Astrocyte (in vitro differentiated cells and primary cell): ENCODE data around the gene HNRNPC. TPM values are rescaled to one million over a fixed set of nuclear protein-coding genes. Genes with fewer than 3 reads are reported as not detected.

Experiments
- DNase-seq: peaks from one replicate; pipeline ENCODE4 v3.0.0-alpha.2; 2010; ENCODE audit warnings: low read depth
- FAIRE-seq: peaks from 2 replicates; lab custom pipeline; 2011; peaks lifted over from hg19 to GRCh38; lab: Jason Lieb, UNC
- H2AFZ ChIP-seq: 2 replicates; pipeline ENCODE4 v1.6.0; 2012; ENCODE audit warnings: low read depth, low read length, inconsistent platforms
- H3K27ac ChIP-seq: 2 replicates; pipeline ENCODE4 v1.5.1; 2011; ENCODE audit warnings: low read depth, low read length, inconsistent platforms
- H3K27me3 ChIP-seq: 2 replicates; pipeline ENCODE4 v1.6.0; 2011; ENCODE audit warnings: low read length, inconsistent platforms; ENCODE audit not compliant: insufficient read depth
- H3K36me3 ChIP-seq: 2 replicates; pipeline ENCODE4 v1.5.1; 2011; ENCODE audit warnings: low read length, inconsistent platforms; ENCODE audit not compliant: insufficient read depth
- H3K4me1 ChIP-seq: 2 replicates; pipeline ENCODE4 v1.5.1; 2011; ENCODE audit warnings: low read length, inconsistent platforms; ENCODE audit not compliant: insufficient read depth
- H3K4me2 ChIP-seq: 2 replicates; pipeline ENCODE4 v1.6.0; 2012; ENCODE audit warnings: low read length, inconsistent platforms
- H3K4me3 ChIP-seq: 2 replicates; pipeline ENCODE4 v1.5.1; 2011; ENCODE audit warnings: low read depth, mild to moderate bottlenecking, low read length, inconsistent platforms; ENCODE audit not compliant: insufficient read depth
- H3K79me2 ChIP-seq: 2 replicates; pipeline ENCODE4 v1.6.0; 2012; ENCODE audit warnings: mild to moderate bottlenecking, low read length, inconsistent platforms; ENCODE audit not compliant: insufficient read depth
- H3K9ac ChIP-seq: 2 replicates; pipeline ENCODE4 v1.6.0; 2012; ENCODE audit warnings: mild to moderate bottlenecking, low read length, inconsistent platforms
- H3K9me3 ChIP-seq: 2 replicates; pipeline ENCODE4 v1.5.1; 2012; ENCODE audit warnings: low read depth, mild to moderate bottlenecking, low read length, inconsistent platforms; ENCODE audit not compliant: insufficient read depth
- H4K20me1 ChIP-seq: 2 replicates; pipeline ENCODE4 v1.6.0; 2012; ENCODE audit warnings: low read length, inconsistent platforms; ENCODE audit not compliant: insufficient read depth
- H3K27ac Mint-ChIP-seq: one replicate; pipeline ENCODE4 v1.8.0; 2021; ENCODE audit warnings: mild to moderate bottlenecking, mixed read lengths; ENCODE audit not compliant: unreplicated experiment
- H3K27me3 Mint-ChIP-seq: one replicate; pipeline ENCODE4 v1.8.0; 2021; ENCODE audit warnings: low read depth, mixed read lengths; ENCODE audit not compliant: unreplicated experiment
- H3K36me3 Mint-ChIP-seq: one replicate; pipeline ENCODE4 v1.8.0; 2021; ENCODE audit warnings: low read depth, mixed read lengths; ENCODE audit not compliant: unreplicated experiment
- H3K4me1 Mint-ChIP-seq: one replicate; pipeline ENCODE4 v1.8.0; 2021; ENCODE audit warnings: low read depth, mixed read lengths; ENCODE audit not compliant: unreplicated experiment
- H3K4me3 Mint-ChIP-seq: one replicate; pipeline ENCODE4 v1.8.0; 2021; ENCODE audit warnings: mild to moderate bottlenecking, moderate library complexity, mixed read lengths; ENCODE audit not compliant: unreplicated experiment
- H3K9me3 Mint-ChIP-seq: one replicate; pipeline ENCODE4 v1.8.0; 2021; ENCODE audit warnings: mild to moderate bottlenecking, mixed read lengths; ENCODE audit not compliant: unreplicated experiment
- CTCF ChIP-seq: IDR thresholded peaks from 2 replicates; pipeline ENCODE4 v1.5.1; 2011; ENCODE audit warnings: low read depth, mild to moderate bottlenecking, inconsistent platforms, low read length, moderate library complexity; ENCODE audit not compliant: insufficient read depth
- EZH2 ChIP-seq: IDR thresholded peaks from 2 replicates; pipeline ENCODE4 v1.6.1; 2012; ENCODE audit warnings: mild to moderate bottlenecking, low read length, inconsistent platforms; ENCODE audit not compliant: insufficient read depth
- total RNA-seq: library from RNA; stranded (reverse); gene quantifications from 2 replicates; pipeline ENCODE4 v1.2.1, GENCODE V29; 2021

HNRNPC gene
- total RNA-seq, 1 donor from 2014 or later, result 525 TPM

GRCh38 chr14:21206753-21207684 lies 62.2 kb downstream of the HNRNPC start:
- no peak for FAIRE-seq
- H3K79me2 ChIP-seq, result peaks cover 17% of the 10 kb centered on the region
- peaks cover 93% of the 10 kb centered on the region for H4K20me1 ChIP-seq
- no peaks in the 10 kb centered on the region for H3K27me3 ChIP-seq
- no peaks in the 10 kb centered on the region for H3K9me3 ChIP-seq
- no peak overlapping the region for H2AFZ ChIP-seq
- H3K27me3 Mint-ChIP-seq, result no peaks in the 10 kb centered on the region
- H3K9ac ChIP-seq, result no peak overlapping the region
- H3K9me3 Mint-ChIP-seq, result no peaks in the 10 kb centered on the region
- peaks cover 26% of the 10 kb centered on the region for H3K4me1 Mint-ChIP-seq
- TF ChIP-seq CTCF (no peak), EZH2 (no peak)
- no peak for DNase-seq
- no peak overlapping the region for H3K4me2 ChIP-seq
- H3K4me1 ChIP-seq, result no peaks in the 10 kb centered on the region
- H3K4me3 ChIP-seq, result no peak overlapping the region
- peaks cover 77% of the 10 kb centered on the region for H3K36me3 ChIP-seq
- peak overlapping the region; percentile 30 for H3K27ac Mint-ChIP-seq
- H3K36me3 Mint-ChIP-seq, result peaks cover 40% of the 10 kb centered on the region
- no peak overlapping the region for H3K4me3 Mint-ChIP-seq
- no peak overlapping the region for H3K27ac ChIP-seq

DNA sequence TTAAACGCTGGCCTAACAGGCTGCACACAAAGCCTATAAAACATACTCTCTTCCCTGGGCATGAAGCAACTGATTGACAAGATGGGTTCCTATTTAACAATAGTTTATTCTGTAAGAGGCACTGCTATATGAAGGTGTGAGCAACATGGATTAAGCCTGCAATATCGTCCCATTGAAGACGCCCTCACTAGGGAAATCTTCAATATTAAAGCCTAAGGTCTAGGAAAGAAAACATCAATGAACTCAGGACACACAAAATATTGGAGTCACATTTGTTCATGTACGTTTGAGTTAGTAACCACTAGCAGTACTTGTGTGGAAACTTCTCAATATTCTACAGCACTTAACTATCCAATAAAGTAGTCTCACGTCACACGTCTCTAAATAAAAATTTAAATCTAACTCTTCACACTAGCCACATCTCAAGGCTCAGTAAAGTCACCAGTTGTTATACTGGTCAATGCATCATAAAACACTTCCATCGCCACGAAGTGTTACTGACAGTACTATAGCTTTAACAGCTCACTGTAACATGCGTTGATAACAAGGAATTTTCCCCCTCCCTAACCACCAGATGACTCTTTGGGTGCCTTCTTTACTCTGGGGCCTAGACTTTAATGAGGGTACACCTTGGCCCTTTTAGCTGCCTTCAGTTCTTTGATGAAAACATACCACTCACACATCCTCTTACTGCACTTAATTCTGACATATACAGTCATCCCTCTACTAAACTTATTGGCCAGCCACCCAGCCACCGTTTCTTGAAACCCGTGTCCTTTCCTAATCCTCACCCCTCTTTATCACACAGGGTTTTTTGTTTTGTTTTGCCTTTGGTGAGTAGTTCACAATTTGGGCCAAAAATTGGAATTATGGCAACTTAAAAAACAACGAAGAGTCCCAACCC lies 63.3 kb downstream of the HNRNPC start:
- no peak overlapping the region for H2AFZ ChIP-seq
- no peaks in the 10 kb centered on the region for H3K27me3 ChIP-seq
- Mint-ChIP-seq H3K27me3 (no peaks in the 10 kb centered on the region), H3K36me3 (peaks cover 37% of the 10 kb centered on the region), H3K27ac (peak overlapping the region; percentile 8), H3K4me1 (peaks cover 22% of the 10 kb centered on the region), H3K4me3 (no peak overlapping the region), H3K9me3 (no peaks in the 10 kb centered on the region)
- H3K79me2 ChIP-seq, result peaks cover 8% of the 10 kb centered on the region
- no peak overlapping the region for H3K9ac ChIP-seq
- H3K27ac ChIP-seq, result no peak overlapping the region
- H3K4me2 ChIP-seq, result no peak overlapping the region
- H3K36me3 ChIP-seq, result peaks cover 72% of the 10 kb centered on the region
- no peak overlapping the region for H3K4me3 ChIP-seq
- TF ChIP-seq EZH2, result no peak
- no peak for TF ChIP-seq CTCF
- FAIRE-seq, result no peak
- H3K4me1 ChIP-seq, result no peaks in the 10 kb centered on the region
- H4K20me1 ChIP-seq, result peaks cover 92% of the 10 kb centered on the region
- H3K9me3 ChIP-seq, result no peaks in the 10 kb centered on the region
- no peak for DNase-seq
